Effector memory CD8-positive, alpha-beta T cell (primary cell): Measurements from ENCODE around the gene UGT2B10.

Source experiments
- ATAC-seq: fragments of 150-1000 bp; cut with Tn5 transposase; replicated peaks from 2 replicates; pipeline ENCODE4 v1.10.0; 2021; ENCODE audit warnings: mild to moderate bottlenecking, moderate library complexity
- DNase-seq, 3 experiments: peaks; one replicate each; pipeline ENCODE4 v3.0.0; 2021
- H3K27ac Mint-ChIP-seq, 2 donors: one replicate each; pipeline ENCODE4 v1.8.0; 2022; ENCODE audit warnings: mild to moderate bottlenecking in 2 of 2, mixed read lengths in 2 of 2, moderate library complexity in 2 of 2
- H3K27me3 Mint-ChIP-seq, 2 donors: one replicate each; pipeline ENCODE4 v1.8.0; 2022; ENCODE audit warnings: mixed read lengths in 2 of 2
- H3K36me3 Mint-ChIP-seq: one replicate; pipeline ENCODE4 v1.8.0; 2022; ENCODE audit warnings: mild to moderate bottlenecking, moderate library complexity, mixed read lengths; ENCODE audit not compliant: insufficient read depth
- H3K4me1 Mint-ChIP-seq, 2 donors: one replicate each; pipeline ENCODE4 v1.8.0; 2022; ENCODE audit warnings: low read depth in 2 of 2, mixed read lengths in 2 of 2
- H3K4me3 Mint-ChIP-seq, 2 donors: one replicate each; pipeline ENCODE4 v1.8.0; 2022; ENCODE audit warnings: mild to moderate bottlenecking in 2 of 2, mixed read lengths in 2 of 2, moderate library complexity in 2 of 2
- H3K9me3 Mint-ChIP-seq, 2 donors: one replicate each; pipeline ENCODE4 v1.8.0; 2022; ENCODE audit warnings: mixed read lengths in 2 of 2

The UGT2B10 gene

DNA sequence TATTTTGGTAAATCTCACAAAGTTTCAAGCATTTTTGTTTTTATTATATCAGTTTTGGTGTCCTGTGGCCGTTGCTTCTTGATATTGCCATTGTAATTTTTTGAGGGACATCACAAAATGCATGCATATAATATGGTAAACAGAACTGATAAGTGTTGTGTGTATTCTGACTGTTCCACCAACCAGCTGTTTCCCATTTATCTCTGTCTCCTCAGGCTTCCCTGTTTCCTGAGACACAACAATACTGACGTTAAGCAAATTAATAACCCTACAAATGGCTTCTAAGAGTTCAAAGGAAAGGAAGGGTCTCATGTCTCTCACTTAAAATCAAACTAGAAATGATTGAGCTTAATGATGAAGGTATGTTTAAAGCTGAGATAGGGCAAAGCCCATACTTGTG, 40.0 kb downstream of the UGT2B10 start:
- ATAC-seq = no peak
- Mint-ChIP-seq H3K9me3 (peaks cover 0 to 4% of the 10 kb centered on the region in 2 donors), H3K27me3 (no peaks in the 10 kb centered on the region), H3K4me3 (no peak overlapping the region), H3K36me3 (no peaks in the 10 kb centered on the region), H3K4me1 (no peaks in the 10 kb centered on the region), H3K27ac (no peak overlapping the region)
- DNase-seq = no peak

DNA sequence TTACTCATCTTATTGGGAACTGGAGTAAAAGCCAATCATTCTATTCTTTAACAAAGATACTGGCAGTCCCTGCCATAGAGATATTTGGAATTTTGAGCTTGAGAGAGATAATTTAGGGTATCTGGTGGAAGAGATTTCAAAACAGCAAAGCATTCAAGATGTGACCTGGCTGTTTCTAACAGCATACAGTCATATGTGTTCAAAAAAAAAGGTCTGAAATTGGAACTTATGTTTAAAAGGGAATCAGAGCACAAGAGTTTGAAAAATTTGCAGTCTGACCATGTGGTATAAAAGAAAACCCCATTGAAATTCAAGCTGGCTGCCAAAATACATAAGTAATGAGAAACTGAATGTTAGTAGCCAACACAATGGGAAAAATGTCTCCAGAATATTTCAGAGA, 42.2 kb downstream of the UGT2B10 start:
- no peak for ATAC-seq
- Mint-ChIP-seq H3K27ac (no peak overlapping the region), H3K4me1 (no peaks in the 10 kb centered on the region), H3K9me3 (peaks cover 0 to 4% of the 10 kb centered on the region in 2 donors), H3K36me3 (no peaks in the 10 kb centered on the region), H3K4me3 (no peak overlapping the region), H3K27me3 (no peaks in the 10 kb centered on the region)
- no peak for DNase-seq

DNA sequence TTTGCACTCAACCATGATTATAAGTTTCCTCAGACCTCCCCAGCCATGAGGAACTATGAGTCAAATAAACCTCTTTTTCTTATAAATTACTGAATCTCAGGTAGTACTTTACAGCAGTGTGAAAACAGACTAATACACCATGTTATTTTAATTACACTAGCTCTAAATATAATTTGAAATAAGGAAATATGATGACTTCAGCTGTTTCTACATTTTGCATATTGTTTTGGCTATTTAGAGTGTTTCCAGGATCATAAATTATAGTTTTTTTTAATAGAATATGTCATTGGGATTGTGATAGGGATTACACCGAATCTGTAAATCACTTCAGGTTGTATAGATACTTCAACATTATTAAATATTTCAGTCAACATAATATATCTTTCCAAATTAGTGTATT, 43.9 kb downstream of the UGT2B10 start:
- H3K27ac Mint-ChIP-seq = no peak overlapping the region
- ATAC-seq = no peak
- peaks cover 1 to 5% of the 10 kb centered on the region in 2 donors for H3K9me3 Mint-ChIP-seq
- no peaks in the 10 kb centered on the region for H3K36me3 Mint-ChIP-seq
- H3K27me3 Mint-ChIP-seq = no peaks in the 10 kb centered on the region
- no peak overlapping the region for H3K4me3 Mint-ChIP-seq
- H3K4me1 Mint-ChIP-seq = no peaks in the 10 kb centered on the region
- no peak for DNase-seq

DNA sequence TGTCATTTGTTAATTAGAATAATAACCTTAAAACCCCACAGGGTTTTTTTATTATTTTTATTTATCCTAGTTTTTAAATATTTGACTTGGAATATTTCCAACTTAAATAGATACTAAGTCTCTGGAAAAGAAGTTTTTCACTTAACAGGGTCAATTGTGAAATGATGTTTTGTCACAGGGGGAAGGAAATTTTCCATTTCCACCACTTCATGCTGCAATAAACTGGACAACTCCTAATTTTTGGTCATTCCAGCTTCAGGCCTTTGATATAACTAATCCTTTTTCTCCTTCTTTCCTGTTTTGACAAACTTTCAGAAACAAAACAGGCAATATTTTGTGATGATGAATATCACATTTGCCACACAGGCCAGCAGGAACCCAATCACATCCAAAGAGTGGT, 45.3 kb downstream of the UGT2B10 start:
- Mint-ChIP-seq H3K4me1 (no peaks in the 10 kb centered on the region), H3K4me3 (no peak overlapping the region), H3K36me3 (no peaks in the 10 kb centered on the region), H3K27me3 (no peaks in the 10 kb centered on the region), H3K9me3 (peaks cover 3 to 5% of the 10 kb centered on the region in 2 donors), H3K27ac (no peak overlapping the region)
- DNase-seq (no peak), ATAC-seq (no peak)

DNA sequence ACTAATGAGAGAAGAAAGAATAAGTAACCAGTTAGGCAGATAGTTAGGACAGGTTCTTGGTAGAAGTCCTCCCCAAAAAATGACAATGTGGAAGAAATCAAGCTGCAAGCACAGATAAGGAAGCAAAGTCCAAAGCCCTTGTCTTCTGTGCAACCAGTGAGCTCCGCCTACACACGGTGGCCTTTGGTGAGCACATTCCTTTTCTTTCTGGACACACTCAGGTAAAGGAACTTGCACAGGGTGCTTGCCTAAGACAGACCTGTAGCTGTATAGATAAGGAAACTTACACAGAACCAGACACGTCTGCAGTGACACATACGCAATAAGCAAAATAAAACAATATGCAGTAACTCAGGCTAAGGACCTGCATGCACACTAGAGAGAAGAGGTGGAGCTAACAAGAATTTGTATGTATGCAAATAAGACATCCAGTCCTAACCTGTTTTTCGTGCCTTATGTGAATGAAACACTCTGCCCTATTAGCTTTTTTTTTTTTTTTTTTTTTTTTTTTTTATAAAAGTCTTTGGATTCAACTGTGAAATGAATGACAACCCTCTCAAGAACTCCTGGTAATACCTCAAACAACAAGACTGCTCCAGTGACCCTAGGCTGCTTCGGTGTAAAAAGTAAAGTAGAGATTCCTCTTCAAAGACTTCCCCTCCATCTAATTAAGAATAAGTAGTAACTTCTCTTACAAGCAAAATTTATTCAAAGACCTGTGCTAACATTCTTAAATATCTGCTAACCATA, 48.8 kb downstream of the UGT2B10 start:
- ATAC-seq (no peak), DNase-seq (no peak)
- no peaks in the 10 kb centered on the region for H3K27me3 Mint-ChIP-seq

DNA sequence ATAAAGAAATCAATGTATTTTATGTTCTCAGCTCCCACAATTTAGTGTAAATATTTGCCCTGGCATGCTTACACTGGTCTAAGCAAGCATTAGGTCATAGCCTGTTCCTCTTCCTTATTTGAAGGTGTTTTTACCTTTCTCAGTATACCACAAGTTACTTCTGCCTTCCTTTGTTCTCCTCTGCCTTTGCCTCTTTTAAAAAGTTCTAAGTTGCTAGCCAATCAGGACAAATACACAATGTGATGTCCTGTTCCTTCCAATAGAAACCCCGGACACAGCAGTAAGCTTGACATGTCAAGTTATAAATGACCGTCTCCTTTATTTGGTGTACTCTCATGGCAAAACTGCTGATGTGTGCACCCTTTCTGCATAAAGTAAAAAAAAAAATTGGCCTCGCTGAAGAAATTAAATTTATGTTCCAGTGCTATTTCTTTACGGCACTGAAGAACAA, 49.4 kb downstream of the UGT2B10 start:
- Mint-ChIP-seq H3K9me3 (peaks cover 3 to 5% of the 10 kb centered on the region in 2 donors), H3K4me3 (no peak overlapping the region), H3K27ac (no peak overlapping the region), H3K4me1 (no peaks in the 10 kb centered on the region), H3K27me3 (no peaks in the 10 kb centered on the region), H3K36me3 (no peaks in the 10 kb centered on the region)
- ATAC-seq = no peak
- no peak for DNase-seq

More for the DNA sequence above, 48.8 kb downstream of the UGT2B10 start:
- no peaks in the 10 kb centered on the region for H3K4me1 Mint-ChIP-seq
- H3K9me3 Mint-ChIP-seq = peaks cover 3 to 5% of the 10 kb centered on the region in 2 donors
- H3K4me3 Mint-ChIP-seq = no peak overlapping the region
- no peaks in the 10 kb centered on the region for H3K36me3 Mint-ChIP-seq
- no peak overlapping the region for H3K27ac Mint-ChIP-seq

DNA sequence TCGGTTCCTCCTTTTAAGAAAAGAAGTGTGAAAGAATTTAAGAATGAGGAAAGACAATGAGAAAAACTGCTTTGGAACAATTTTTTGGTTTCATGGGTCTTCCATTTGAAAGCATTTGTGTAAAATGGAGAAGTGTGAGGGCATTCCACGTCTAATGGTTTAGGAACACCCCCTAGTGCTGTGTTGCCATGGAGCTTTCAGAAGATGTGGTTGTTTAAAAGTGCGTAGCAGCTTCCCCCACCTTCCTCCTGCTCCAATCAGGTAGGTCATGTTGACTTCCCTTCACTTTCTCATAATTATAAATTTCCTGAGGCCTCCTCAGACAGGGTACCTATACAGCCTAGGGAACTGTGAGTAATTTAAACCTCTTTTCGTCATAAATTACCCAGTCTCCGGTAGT, 50.0 kb downstream of the UGT2B10 start:
- peaks cover 3 to 5% of the 10 kb centered on the region in 2 donors for H3K9me3 Mint-ChIP-seq
- no peak for ATAC-seq

DNA sequence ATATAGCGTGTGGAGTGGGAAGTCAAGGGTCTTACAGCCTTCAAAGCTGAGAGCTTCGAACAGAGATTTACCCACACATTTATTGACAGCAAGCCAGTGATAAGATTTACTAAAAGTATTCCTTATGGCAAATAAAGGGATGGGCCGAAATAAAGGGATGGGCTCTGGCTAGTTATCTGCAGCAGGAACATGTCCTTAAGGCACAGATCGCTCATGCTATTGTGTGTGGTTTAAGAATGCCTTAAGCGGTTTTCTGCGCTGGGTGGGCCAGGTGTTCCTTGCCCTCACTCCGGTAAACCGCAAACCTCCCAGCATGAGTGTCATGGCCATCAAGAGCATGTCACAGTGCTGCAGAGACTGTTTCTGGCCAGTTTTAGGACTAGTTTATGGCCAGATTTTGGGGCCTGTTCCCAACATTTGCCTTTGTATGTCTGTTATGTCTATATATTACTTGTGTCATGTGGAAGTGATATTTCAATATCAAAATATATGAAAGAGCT, 53.5 kb downstream of the UGT2B10 start:
- H3K27ac Mint-ChIP-seq = no peak overlapping the region
- no peaks in the 10 kb centered on the region for H3K36me3 Mint-ChIP-seq
- ATAC-seq = no peak
- no peak overlapping the region for H3K4me3 Mint-ChIP-seq
- peaks cover 3% of the 10 kb centered on the region in 2 donors for H3K9me3 Mint-ChIP-seq
- H3K27me3 Mint-ChIP-seq = no peaks in the 10 kb centered on the region
- no peaks in the 10 kb centered on the region for H3K4me1 Mint-ChIP-seq
- DNase-seq = no peak

More for the DNA sequence above, 50.0 kb downstream of the UGT2B10 start:
- Mint-ChIP-seq H3K27ac (no peak overlapping the region), H3K4me1 (no peaks in the 10 kb centered on the region), H3K36me3 (no peaks in the 10 kb centered on the region), H3K4me3 (no peak overlapping the region), H3K27me3 (no peaks in the 10 kb centered on the region)
- no peak for DNase-seq

DNA sequence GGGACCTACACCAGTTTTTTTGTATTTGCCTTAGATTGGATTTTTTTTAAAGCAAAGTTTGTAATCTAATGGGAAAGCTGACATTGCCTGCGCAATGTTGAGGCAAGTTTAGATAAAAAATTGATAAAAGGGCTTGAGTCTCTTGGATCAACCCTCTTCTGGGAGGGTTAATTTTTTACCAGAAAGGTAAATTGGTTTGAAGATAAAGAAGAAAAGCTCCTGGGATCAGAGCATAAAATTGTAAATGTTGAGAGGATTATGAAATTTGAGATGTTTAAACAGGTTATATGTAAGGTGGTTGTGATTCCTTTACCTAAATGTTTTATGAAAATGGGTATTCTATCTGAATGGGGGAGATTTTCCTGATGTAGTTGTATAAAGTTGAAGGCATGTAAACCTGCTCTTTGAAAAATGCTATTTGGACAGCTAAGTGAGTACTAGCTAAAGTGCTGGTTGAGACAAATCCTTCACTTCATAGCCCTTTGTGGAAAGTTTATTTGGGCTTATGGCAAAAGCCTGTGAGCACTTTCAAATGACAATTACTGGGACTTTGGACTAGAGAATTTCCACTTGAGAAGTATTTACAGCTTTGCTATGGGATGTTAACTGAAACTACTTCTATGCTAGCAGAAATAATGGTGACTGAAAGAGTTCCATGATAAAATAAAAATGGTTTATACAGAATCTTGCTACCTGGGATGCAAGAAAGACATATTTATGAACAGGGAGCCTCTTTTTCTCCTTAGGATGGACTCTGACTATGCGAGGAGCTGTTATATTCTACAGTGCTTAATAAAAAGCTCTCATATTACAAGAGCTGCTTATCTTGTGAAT, 56.2 kb downstream of the UGT2B10 start:
- H3K9me3 Mint-ChIP-seq = no peaks in the 10 kb centered on the region
- no peak overlapping the region for H3K4me3 Mint-ChIP-seq
- DNase-seq (no peak), ATAC-seq (no peak)
- H3K4me1 Mint-ChIP-seq = no peaks in the 10 kb centered on the region
- H3K27ac Mint-ChIP-seq = no peak overlapping the region
- no peaks in the 10 kb centered on the region for H3K27me3 Mint-ChIP-seq
- H3K36me3 Mint-ChIP-seq = no peaks in the 10 kb centered on the region

DNA sequence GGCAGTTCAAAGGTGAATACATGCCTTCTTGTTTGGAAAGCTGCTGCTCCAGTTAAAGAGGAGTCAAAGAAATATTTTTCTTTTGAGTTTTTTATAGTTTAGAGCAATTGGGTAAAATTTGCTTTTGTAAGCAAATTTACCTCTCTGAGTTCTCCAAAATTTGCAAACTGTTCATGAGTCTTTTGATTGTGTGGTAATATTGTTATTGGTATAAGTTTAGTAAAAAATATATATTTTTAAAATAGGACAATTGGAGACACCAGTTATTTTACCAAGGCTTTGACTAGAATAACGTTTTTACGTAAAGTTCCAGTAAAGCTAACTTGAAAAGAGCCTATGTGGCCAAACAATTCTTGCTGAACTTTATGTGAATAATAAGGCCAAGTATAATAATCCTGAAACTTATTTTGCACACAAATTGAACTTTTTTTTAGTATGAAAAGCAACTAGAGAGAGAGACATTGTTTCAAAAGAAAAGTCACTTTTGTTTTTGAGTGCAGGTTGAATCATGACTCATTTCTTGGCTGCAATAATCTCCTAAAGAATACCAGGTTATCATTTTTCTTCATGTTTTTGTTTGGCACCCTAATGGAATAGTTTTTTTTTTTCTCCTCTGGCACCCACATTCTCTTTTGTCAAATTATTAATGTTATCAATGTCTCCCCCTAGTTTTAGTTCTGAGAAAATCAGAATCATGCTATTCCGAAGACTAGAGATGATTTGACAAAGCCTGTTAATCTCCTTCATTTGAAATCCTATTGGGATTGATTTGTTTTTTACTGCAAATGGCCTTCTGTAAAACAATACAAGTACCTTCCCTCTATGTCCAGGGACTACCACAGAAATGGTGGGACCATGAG, 57.1 kb downstream of the UGT2B10 start:
- Mint-ChIP-seq H3K4me1 (no peaks in the 10 kb centered on the region), H3K27ac (no peak overlapping the region), H3K9me3 (no peaks in the 10 kb centered on the region), H3K4me3 (no peak overlapping the region), H3K36me3 (no peaks in the 10 kb centered on the region), H3K27me3 (no peaks in the 10 kb centered on the region)
- DNase-seq (no peak), ATAC-seq (no peak)

DNA sequence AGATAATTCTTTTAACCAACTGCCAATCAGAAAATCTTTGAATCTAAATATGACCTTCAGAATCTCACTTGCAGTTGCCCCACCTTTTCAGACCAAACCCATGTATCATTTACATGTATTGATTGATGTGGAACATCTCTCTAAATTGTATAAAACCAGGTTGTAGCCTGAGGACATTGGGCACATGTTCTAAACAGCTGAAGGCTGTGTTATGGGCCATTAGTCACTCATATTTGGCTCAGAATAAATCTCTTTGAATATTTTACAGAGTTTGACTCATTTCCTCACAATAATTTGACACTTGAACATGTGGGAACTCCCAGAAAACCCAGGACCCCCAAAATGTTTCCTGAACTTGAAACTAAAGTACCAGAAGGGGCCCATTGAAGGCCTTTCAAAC, 58.7 kb downstream of the UGT2B10 start:
- no peak for DNase-seq

DNA sequence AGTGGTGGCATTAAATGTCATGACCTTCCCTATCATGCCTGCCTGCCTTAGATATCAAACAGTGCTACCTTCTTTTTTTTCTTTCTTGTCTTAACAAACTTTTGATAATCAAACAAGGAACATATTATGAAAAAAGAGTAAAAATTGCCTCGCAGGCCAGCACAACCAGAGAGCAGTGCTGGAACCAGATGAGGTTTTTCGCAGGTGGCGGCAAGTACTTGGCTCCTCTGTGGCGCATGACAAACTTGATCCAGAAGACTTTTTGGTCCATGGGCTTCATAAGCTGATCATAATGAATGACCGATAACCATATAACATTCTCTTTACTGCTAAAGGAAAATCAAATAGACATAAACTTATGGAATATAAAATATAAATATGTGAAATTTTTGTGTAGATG, 61.8 kb downstream of the UGT2B10 start:
- ATAC-seq = no peak
- no peaks in the 10 kb centered on the region for H3K4me1 Mint-ChIP-seq
- H3K36me3 Mint-ChIP-seq = no peaks in the 10 kb centered on the region
- H3K4me3 Mint-ChIP-seq = no peak overlapping the region
- H3K9me3 Mint-ChIP-seq = no peaks in the 10 kb centered on the region
- DNase-seq = no peak
- no peak overlapping the region for H3K27ac Mint-ChIP-seq
- no peaks in the 10 kb centered on the region for H3K27me3 Mint-ChIP-seq

More for the DNA sequence above, 58.7 kb downstream of the UGT2B10 start:
- no peak for ATAC-seq
- H3K27ac Mint-ChIP-seq = no peak overlapping the region
- no peak overlapping the region for H3K4me3 Mint-ChIP-seq
- no peaks in the 10 kb centered on the region for H3K27me3 Mint-ChIP-seq
- H3K36me3 Mint-ChIP-seq = no peaks in the 10 kb centered on the region
- H3K9me3 Mint-ChIP-seq = no peaks in the 10 kb centered on the region
- no peaks in the 10 kb centered on the region for H3K4me1 Mint-ChIP-seq

DNA sequence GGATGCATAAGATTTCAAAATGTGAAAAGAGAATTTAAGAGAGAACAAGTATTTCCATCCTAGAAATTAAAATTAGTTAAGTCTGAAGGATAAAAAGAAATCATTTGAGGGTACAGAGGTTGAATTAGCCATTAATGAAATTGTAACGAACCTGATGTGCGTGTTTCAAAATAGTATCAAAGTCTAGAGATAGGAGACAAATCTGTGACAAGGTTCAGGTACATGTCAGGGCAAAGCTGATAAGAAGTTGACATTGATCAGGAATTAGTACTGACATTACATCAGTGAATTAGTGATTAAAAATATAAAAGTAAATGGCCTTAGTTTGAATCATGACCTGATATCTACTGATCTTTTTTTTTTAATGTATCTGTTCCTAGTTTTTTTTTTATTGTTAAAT, 62.3 kb downstream of the UGT2B10 start:
- Mint-ChIP-seq H3K4me3 (no peak overlapping the region), H3K9me3 (no peaks in the 10 kb centered on the region), H3K4me1 (no peaks in the 10 kb centered on the region), H3K36me3 (no peaks in the 10 kb centered on the region), H3K27ac (no peak overlapping the region), H3K27me3 (no peaks in the 10 kb centered on the region)
- no peak for ATAC-seq
- DNase-seq = no peak
